ENCODE data around the gene ZSWIM6. TPM values are rescaled to one million over a fixed set of nuclear protein-coding genes. Genes with fewer than 3 reads are reported as not detected.

ZSWIM6 gene
- polyA plus RNA-seq, 2 of the 4 experiments (the other 2 are of a cell fraction): 8.9 to 18.0 TPM

GRCh38 chr5:61532983-61533382 lies 200.9 kb downstream of the ZSWIM6 start:
- TF ChIP-seq, protein P1, sequence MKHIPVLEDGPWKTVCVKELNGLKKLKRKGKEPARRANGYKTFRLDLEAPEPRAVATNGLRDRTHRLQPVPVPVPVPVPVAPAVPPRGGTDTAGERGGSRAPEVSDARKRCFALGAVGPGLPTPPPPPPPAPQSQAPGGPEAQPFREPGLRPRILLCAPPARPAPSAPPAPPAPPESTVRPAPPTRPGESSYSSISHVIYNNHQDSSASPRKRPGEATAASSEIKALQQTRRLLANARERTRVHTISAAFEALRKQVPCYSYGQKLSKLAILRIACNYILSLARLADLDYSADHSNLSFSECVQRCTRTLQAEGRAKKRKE (CRISPR knock-in tag; IDR thresholded peaks at IDR 0.05; ENCODE audit: low read depth): no peak
- TF ChIP-seq FOSL2 (IDR thresholded peaks at IDR 0.05) (no peak), FOSL2 (CRISPR knock-in tag; IDR thresholded peaks at IDR 0.05) (no peak), HOXB13 (CRISPR knock-in tag; IDR thresholded peaks at IDR 0.05; ENCODE audit: low read depth) (no peak), ESRRA (IDR thresholded peaks at IDR 0.05; ENCODE audit: borderline replicate concordance, low read length) (no peak), JUNB (IDR thresholded peaks at IDR 0.05) (no peak), KDM1A (IDR thresholded peaks at IDR 0.05; ENCODE audit: low read depth) (no peak), HDAC2 (IDR thresholded peaks at IDR 0.05) (no peak), CEBPB (IDR thresholded peaks at IDR 0.05) (no peak), BHLHE40 (IDR thresholded peaks at IDR 0.05; ENCODE audit: low read depth, low read length) (no peak), PHF8 (IDR thresholded peaks at IDR 0.05; ENCODE audit: borderline replicate concordance, low read depth) (no peak), EHMT2 (IDR thresholded peaks at IDR 0.05; ENCODE audit: low read depth) (no peak), MAZ (IDR thresholded peaks at IDR 0.05; ENCODE audit: borderline replicate concordance, low read depth, low read length) (no peak)
- TF ChIP-seq, protein P2, sequence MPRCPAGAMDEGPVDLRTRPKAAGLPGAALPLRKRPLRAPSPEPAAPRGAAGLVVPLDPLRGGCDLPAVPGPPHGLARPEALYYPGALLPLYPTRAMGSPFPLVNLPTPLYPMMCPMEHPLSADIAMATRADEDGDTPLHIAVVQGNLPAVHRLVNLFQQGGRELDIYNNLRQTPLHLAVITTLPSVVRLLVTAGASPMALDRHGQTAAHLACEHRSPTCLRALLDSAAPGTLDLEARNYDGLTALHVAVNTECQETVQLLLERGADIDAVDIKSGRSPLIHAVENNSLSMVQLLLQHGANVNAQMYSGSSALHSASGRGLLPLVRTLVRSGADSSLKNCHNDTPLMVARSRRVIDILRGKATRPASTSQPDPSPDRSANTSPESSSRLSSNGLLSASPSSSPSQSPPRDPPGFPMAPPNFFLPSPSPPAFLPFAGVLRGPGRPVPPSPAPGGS (IDR thresholded peaks at IDR 0.05): no peak
- Histone ChIP-seq H3K4me2 (no peak overlapping the region), H3K4me3 (no peak overlapping the region), H3K27ac (no peak overlapping the region), H3K4me1 (peaks cover 4% of the 10 kb centered on the region; the same call in 2 of the 3 replicates), H3K9me3 (no peaks in the 10 kb centered on the region)
- CTCF ChIA-PET: no interaction called here
- 90% methylated on average over 4 of the region's 4 CpGs for WGBS (ENCODE audit: missing lambda C conversion rate)
- no peak for DNase-seq (ENCODE audit: low read depth in 1 of 2, low spot score in 1 of 2)
- POLR2A ChIA-PET: no interaction called here
- FAIRE-seq: peak; percentile 23
- ATAC-seq: no peak

DNA sequence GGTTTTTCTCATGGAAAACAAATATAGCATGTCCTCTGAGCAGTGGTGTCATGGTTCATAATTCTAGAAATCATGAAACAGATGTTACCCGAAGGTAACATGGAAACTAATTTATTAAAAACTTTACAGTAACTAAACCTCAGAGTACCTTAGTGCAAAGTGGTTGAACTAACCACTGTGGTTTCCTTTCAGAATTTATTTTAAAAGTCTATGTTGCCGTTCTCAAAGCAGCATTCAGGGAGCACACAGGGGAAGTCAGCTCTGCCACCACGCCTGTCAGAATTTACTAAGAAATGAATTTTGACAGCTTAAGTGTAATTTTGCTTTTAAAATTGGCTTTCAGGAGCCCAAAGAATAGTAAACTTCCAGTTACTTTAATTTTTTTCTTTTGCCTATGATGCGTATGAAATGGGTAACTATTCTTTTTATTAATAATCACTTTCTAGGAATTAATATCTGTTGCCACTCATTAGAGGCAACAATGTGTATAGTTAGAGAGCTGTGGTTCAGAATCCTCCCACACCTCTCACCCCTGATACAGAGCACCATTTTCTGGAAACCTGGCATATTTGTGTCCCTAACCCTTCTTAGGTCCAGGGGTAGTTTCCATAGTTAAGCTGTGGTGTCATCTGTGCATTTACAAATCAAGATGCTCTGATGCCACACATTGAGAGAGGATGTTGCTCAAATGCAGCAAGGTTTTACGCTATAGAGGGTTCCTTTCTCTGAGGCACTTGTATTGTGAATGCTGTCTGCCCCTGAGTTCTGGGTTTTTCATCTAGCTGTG lies 202.6 kb downstream of the ZSWIM6 start:
- TF ChIP-seq, protein P3, sequence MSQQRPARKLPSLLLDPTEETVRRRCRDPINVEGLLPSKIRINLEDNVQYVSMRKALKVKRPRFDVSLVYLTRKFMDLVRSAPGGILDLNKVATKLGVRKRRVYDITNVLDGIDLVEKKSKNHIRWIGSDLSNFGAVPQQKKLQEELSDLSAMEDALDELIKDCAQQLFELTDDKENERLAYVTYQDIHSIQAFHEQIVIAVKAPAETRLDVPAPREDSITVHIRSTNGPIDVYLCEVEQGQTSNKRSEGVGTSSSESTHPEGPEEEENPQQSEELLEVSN (IDR thresholded peaks at IDR 0.05; ENCODE audit: borderline replicate concordance, low read depth): no peak
- TF ChIP-seq KDM1A (IDR thresholded peaks at IDR 0.05; ENCODE audit: low read depth) (no peak), JUNB (IDR thresholded peaks at IDR 0.05) (no peak), CEBPB (IDR thresholded peaks at IDR 0.05) (no peak), GATA3 (IDR thresholded peaks at IDR 0.05; ENCODE audit: borderline replicate concordance) (no peak), PHF8 (IDR thresholded peaks at IDR 0.05; ENCODE audit: borderline replicate concordance, low read depth) (no peak), HDAC2 (IDR thresholded peaks at IDR 0.05) (no peak), RCOR1 (IDR thresholded peaks at IDR 0.05; ENCODE audit: low read depth, low read length) (no peak), ZC3H11A (IDR thresholded peaks at IDR 0.05) (no peak), FOSL2 (IDR thresholded peaks at IDR 0.05) (no peak), FOSL2 (CRISPR knock-in tag; IDR thresholded peaks at IDR 0.05) (no peak), SREBF2 (IDR thresholded peaks at IDR 0.05) (no peak), SMC3 (IDR thresholded peaks at IDR 0.05) (no peak), CBX8 (IDR thresholded peaks at IDR 0.05) (no peak), EHF (CRISPR knock-in tag; IDR thresholded peaks at IDR 0.05) (no peak)
- TF ChIP-seq, protein P2 (IDR thresholded peaks at IDR 0.05): no peak
- TF ChIP-seq, protein P4, sequence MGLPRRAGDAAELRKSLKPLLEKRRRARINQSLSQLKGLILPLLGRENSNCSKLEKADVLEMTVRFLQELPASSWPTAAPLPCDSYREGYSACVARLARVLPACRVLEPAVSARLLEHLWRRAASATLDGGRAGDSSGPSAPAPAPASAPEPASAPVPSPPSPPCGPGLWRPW (IDR thresholded peaks at IDR 0.05): no peak
- FAIRE-seq (no peak), ATAC-seq (no peak), DNase-seq (ENCODE audit: low read depth in 1 of 2, low spot score in 1 of 2) (no peak)
- ChIA-PET CTCF (no interaction called here), POLR2A (no interaction called here)
- Histone ChIP-seq H3K9me3 (no peaks in the 10 kb centered on the region), H3K4me2 (no peak overlapping the region), H3K4me3 (no peak overlapping the region), H3K4me1 (peaks cover 21% of the 10 kb centered on the region; the same call in 2 of the 3 replicates), H3K27ac (no peak overlapping the region)
- 94% methylated on average over 5 of the region's 5 CpGs for WGBS (ENCODE audit: missing lambda C conversion rate)
